GM03348 (cell line): ENCODE results near the gene GET3.

ENCODE experiments used
- DNase-seq: peaks from one replicate; pipeline ENCODE4 v3.0.0; 2012; ENCODE audit warnings: low spot score

The GET3 gene

DNA sequence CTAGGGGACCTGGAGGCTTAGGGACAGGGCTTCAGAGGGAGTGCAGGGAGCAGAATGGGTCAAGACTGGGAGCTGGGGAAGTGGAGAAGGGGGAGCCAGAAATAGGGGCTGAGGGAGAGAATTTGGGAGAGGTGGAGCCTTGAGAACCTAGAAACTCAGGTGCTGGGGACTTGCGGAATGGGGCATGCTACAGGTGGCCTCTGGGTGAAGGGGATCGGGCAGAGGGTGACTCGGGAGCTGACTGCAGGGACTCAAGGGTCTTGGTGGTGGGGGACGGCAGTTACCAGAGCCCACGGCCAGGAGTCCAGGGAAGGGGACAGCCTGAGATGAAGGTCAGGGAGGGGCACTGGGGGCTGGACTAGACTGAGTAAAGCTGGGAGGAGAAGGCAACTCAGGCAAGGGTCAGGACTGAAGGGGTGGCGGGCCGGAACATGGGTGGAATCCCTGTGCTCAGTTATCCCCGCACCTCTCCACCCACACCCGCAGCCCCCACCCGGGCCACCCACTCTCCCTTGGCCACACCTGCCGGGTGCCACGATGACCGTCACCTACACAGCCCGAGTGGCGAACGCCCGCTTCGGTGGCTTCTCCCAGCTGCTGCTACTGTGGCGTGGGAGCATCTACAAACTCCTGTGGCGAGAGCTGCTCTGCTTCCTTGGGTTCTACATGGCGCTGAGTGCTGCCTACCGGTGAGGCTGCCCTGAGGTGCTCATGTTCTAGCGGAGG, 14.9 kb downstream of the GET3 start:
- DNase-seq = no peak

DNA sequence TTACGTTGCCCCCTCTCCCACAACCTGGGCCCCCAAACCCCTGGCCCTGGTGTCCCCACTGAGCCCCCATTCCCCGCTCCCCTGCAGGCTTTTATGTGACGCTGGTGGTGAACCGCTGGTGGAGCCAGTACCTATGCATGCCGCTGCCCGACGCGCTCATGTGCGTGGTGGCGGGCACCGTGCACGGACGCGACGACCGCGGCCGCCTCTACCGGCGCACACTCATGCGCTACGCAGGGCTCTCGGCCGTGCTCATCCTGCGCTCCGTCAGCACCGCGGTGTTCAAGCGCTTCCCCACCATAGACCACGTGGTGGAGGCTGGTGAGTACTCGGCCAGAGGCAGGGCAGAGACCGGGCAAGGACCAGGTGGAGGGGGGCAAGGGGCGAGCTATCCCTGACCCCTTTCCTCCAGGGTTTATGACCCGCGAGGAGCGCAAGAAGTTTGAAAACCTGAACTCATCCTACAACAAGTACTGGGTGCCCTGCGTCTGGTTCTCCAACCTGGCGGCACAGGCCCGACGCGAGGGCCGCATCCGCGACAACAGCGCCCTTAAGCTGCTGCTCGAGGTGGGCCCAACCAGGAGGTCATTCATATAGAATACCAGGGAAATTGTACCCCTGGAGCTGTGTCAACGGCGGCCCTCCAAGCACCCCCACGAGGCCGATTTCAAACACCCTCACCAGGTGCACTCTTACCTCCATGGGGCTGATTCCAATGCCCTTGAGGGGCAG, 17.3 kb downstream of the GET3 start:
- DNase-seq = no peak

DNA sequence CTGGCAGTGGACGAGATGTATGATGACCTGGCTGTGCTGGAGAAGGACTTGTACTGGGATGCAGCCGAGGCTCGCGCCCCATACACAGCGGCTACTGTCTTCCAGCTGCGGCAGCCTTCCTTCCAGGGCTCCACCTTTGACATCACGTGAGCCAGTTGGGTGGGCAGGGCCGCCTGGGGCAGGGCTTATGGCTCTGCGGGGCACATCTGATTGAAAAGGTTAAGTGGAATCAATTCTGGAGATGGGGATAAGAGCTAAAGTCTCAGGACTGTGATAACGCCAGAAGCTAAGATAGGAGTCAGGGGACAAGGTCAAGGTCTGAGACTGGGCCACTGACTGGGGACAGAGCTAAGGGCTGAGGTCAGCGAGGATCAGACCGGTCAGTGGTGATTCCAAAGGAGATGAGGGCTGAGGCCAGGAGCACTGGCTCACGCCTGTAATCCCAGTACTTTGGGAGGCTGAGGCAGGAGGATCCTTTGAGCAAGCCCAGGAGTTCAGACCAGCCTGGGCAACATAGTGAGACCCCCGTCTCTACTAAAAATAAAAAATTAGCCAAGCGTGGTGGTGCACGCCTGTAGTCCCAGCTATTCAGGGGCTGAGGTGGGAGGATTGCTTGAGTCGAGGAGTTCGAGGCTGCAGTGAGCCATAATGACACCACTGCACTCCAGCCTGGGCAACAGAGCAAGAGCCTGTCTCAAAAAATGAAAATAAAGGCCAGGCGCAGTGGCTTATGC, 19.0 kb downstream of the GET3 start:
- no peak for DNase-seq

DNA sequence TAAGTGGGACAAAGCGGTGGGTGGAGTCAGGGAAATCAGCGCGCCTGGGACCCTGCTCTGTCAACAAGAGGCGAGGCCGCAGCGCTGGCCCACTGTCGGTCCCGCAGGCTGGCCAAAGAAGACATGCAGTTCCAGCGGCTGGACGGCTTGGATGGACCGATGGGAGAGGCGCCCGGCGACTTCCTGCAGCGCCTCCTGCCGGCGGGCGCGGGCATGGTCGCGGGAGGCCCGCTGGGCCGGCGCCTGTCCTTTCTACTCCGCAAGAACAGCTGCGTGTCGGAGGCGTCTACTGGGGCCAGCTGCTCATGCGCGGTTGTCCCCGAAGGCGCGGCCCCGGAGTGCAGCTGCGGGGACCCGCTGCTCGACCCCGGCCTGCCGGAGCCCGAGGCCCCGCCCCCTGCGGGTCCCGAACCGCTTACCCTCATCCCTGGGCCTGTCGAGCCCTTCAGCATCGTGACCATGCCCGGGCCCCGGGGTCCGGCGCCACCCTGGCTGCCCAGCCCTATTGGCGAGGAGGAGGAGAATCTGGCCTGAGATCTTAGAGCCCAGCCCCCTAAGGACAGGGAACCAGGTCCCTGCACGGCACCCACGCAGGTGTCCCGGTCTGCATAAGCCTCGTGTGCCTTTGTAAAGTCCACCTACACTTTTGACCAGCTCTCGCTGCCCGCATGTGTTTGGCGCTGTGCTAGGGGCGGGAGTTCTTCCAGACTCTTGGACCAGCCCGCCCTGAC, 20.4 kb downstream of the GET3 start:
- DNase-seq = peak; percentile 92

DNA sequence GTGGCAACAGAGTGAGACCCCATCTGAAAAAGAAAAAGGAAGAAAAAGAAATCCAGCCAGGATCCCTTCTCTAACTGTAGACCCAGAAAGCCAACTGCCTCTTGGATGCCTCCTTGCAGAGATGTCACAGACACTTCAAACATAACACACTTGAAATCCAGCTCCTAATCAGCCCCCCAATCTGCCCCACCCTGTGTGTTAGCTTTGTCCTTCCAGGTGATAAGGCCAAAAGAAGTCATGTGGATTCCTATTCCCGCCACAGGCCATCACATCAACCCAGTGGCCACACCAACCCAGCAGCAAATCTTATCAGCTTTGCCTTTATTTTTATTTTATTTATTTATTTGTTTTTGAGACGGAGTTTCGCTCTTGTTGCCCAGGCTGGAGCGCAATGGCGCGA, 22.4 kb downstream of the GET3 start:
- DNase-seq = no peak

DNA sequence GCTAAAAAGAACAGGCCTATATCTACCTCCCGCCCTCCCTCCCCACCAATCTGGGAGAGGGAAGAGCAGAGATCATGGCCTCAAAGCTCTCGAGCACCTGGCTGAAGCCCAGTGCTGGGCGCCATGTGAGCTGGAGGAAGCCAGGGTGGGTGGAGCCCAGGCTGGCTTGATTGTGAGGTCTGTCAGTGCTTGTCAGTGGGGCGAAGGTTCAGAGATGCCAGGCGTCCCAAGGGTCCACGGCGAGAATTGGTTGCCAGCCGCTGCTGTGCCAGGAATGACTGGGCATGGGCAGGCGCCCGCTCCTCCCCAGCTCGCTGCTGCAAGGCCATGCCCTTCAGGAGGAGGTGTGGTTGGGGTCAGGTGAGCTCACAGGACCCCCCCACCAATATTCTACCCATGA, 25.8 kb downstream of the GET3 start:
- DNase-seq = no peak

DNA sequence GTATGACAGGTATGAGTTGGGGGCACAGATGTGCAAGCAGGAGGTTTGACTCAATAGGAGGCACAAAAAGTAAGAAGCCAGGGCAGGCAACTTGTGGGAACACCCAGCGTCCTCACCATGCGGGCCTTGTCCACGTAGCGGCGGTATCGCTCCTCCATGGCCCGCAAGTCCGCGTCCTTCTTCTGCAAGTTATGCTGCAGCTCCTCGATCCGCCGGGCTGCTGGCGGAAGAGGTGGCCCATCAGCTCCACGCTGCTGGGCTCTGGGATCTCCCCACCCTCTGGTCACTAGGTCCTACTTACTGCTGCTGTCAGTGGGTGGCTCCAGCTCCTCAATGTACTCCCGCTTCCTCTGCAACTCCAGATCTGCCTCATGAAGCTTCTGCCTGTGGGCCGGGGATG, 27.4 kb downstream of the GET3 start:
- DNase-seq = no peak

DNA sequence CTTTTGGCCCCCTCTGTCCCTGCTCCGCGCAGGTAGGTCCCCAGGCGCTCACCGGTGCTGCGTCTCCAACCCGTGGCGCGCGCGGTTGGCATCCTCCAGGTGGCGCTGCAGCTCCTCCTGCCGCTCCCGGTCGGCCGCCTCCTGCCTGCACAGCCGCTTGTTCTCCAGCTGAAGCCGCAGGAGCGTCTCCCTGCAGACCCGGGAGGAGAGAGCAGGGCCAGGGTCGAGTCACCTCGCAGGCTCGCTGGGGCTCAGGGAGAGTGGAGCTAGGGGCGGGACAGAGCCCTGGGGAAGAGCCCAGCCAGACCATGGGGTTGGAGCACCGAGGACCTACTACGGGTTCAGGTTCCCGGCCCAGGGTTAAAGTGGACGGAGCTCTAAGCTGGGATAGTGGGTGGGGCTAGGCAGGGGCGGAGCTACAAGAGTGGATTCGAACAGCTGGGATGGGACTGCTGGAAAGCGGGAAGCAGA, 28.8 kb downstream of the GET3 start:
- peak; percentile 90 for DNase-seq

DNA sequence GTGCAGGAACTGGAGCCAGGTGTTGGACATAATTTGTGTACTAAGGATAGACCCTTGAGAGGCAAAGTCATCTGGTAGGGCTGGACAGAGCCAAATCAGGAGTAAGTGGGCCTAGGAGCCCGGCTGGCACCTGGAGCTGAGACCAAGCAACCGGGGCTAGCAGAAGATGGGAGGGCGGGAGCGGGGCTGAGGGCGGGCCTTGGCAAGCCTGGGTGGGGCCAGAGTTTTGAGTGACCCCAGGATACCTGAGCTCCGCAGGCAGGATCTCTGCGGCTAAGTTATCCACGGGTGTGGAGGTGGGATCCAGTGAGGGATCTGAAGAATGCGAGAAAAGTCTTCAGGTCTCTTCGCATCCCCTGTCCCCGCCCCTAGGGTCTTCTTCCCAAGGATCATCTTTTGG, 29.9 kb downstream of the GET3 start:
- no peak for DNase-seq

DNA sequence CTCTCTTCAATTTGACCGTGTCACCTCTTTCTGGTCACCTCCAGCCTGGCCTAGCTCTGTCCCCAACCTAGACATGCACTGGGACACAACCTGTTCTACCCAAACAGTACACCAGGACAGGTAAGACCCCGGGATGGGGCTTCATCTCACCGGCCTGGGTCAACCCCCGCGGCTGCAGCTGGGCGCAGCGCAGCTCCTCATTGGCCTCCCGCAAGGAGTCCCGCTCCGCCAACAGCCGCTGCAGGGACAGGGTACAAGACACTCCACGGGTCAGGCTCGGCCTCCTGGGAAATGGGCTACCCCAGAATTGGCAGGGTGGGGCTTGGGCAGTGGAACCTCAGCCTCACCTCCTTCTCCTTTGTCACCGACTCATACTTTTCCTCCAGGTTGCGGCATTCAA, 30.4 kb downstream of the GET3 start:
- DNase-seq = no peak

DNA sequence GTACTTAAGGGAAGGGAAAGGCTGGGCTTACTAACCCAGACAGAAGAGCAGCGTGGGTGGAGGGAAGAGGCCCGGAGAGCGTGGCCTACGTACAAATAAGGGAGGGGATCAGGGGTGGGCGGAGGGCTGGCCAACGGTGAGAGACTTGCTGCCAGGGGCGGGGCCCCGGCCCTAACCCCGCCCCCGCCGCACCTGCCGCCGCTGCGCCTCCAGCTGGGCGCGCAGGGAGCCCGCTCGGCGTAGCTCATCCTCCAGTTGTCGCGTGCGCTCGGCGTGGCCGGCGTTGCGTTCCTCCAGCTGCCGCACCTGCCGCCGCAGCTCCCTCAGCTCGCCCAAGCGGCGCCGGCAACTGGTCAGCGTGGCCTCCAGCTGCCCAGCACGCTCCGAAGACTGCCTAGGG, 32.4 kb downstream of the GET3 start:
- DNase-seq = no peak

DNA sequence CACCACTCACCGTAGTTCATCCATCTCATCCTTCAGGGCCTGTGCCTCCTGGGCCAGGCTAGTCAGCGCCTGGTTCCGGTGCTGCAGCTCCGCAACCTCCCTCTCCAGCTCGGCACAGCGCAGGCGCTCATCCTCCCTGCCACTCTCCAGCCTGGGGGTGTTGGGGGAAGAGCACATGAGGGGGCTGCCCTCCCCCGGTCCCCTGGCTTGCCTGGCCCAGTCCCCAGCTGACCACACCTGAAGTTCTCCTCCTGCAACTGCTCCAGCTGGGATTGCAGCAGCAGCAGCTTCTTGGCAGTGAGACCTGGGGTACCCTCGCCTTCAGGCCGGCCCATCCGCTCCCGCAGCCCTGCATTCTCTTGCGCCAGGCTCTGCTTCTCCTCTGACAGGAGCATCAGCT, 33.6 kb downstream of the GET3 start:
- DNase-seq = no peak

DNA sequence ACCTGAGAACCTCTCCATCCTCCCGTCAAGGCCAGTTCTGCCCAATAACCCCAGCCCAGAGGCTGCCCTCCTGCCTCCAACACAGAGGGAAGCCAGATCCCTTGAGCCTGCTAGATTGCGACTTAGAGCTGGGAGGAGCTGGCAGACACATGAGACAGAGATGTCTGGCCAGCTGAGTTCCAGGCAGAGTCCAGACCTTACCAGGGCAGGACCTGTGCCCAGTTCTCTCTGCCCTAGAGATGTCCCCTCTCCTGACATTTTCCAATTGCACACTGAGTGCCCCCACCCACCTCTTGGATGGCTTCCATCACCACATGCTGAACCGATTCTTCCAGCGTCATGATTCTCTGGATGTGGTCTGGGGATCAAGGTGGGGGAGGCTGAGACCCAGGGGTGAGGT, 35.0 kb downstream of the GET3 start:
- DNase-seq = peak; percentile 38

DNA sequence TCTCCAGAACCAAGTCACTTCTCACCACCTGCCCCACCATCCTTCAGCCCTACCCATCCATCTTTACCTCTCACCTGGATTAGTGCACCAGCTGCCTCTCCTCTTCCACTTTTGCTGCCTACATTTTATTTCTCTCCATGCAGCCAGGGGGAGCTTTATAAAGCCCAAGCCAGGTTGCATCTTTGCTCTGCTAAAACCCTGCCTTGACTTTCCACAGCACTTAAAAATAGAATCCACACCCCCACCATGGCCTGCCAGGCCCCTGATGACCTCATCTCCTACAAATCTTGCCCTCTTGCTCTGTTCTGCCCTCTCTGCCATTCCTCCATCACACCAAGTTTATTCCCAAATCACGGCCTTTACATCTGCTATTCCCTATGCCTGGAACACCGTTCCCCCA, 36.3 kb downstream of the GET3 start:
- no peak for DNase-seq

DNA sequence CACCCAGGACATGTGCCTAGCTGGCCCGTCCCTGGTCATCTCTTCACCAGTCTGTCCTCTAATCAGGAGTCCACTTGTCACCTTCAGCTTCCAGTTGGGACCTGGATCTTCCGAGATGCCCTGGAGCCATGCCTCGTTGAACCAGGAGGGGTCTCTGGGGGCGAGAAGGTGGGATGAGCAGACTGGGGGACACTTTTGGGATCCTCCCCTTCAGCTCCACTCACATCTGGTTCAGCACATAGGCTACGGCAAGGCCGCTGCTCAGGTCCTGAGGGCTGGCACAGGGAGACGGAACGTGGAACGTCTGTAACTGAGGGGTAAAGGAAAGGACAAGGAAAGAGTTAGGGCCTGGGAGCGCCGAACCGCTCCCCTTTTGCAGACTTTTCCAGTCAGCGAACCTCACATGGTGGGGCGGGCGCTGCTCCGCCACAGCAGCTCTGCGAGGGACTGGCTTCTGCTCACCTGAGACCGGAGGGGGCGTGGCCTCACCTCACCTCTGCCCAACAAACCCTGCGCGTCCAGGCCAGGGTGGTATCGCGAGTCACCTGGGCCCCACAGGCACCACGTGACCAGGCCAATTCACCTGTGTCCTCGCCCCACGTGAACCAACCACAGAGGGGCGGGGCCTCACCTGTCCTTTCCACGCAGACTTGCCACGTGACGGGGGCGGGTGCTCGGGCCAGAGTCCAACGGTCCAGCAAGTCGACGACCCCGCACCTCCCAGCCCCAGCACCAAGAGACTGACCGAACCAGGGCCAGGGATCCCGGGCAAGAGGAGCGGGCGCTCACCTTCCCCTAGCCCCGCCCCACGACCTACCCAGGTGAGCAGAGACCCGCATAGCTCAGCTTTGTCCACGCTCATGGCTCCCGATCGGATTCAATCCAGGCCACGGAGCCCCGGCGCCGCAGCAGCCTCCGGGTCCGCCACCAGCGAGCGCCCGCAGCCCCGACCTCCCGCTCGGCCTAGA, 37.6 kb downstream of the GET3 start, which contains the start of gene HOOK2:
HOOK2 (minus strand) TSS at position 965 of the 968 bp plus-strand sequence; CDS start at position 862, 103 bp downstream.
- no peak for DNase-seq

DNA sequence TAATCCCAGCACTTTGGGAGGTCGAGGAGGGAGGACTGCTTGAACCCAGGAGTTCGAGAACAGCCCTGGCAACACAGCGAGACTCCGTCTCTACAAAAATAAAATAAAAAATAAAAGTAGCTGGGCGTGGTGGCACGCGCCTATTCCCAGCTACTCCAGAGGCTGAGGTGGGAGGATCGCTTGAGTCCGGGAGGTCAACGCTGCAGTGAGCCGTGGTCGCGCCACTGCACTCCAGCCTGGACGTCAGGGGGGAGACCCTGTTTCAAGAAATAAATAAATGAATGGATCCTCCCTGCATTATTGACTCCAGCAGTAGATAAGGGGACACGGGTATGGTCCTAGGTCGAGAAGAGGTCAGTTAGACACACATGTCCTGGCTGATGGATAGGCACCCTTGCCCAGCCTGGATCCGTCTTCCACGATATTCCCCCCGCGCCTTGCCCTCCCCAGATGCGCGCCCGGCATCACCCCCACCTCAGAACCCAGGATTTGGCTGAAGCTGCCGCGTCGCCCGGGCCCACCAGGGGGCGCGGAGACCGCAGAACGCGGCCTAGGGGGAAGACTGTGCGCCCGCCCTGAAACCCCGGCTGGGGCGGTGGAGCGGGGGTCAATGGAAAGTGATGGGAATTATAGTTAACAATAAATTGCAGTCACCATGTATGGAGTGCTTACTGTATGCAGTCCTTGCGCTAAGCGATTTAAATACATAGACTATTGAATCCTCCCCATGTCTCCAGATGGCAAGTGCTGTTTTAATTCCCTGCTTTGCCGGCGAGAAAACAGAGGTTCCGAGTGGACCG, 40.1 kb downstream of the GET3 start:
- DNase-seq = peak; percentile 89

DNA sequence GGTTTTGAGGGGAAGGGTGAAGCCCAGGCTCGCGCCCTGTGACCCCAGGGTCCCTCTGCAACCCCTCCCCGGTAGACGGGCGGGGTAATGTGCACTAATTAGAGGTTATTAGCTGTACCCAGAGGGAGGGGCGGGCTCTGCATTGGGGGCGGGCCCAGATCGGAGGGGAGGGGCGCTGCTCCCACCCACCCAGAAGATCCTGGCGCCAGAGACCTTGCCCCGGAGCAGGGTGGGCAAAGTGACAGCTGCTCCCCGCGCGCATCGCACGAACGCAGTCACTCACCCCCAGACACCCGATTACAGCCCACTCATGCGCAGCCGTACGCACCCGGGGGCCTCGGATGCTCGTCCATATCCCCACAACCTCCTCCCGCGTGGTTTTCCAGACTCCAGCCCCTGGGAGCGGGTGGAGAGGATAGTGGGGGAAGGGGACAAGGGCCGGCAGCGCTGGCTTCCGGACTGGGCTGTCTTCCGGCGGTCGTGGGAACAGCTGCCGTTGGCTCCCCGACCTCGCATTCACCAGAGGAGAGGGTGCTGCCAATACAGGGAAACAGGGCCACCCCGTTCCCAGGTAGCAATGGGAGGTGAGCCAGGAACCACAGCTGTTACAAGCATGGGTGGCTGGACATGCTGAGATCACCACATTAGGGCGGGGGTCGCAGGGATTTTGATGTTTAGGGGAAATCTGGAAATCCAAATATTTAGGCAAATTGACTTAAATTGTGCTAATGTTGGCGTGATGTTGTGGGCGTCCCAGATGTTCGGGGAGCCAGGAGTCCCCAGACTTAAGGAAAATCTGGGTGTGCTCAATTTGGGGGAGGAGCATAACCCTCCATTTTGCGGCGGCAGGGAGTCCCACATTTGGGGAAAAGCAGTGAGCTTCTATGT, 41.0 kb downstream of the GET3 start:
- peak; percentile 83 for DNase-seq

DNA sequence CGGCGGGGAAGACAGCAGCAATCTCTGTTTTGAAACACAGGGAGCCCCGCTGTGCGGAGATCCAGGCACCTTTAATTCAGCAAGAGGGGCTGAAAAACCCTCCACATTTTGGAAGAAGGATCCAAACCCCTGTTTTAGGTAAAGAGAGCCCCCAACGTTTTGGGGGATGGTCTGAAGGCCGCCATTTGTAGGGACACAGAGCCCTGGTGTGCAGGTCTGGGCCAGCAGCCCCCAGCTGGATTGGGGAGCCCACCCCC, 41.5 kb downstream of the GET3 start:
- DNase-seq = no peak
